HEK293 (cell line): ENCODE results near the gene TMEM151A.

Experiments used
- CTCF ChIA-PET: fragments of 350-600 bp; formaldehyde crosslinking; extraction: SDS; loops from one replicate; lab custom pipeline; 2021; ENCODE audit warnings: antibody characterized with exemption; lab: Yijun Ruan, JAX
- POLR2A ChIA-PET: fragments of 300-600 bp; formaldehyde crosslinking; extraction: SDS; loops from one replicate; lab custom pipeline; 2020; ENCODE audit warnings: antibody characterized with exemption, inconsistent platforms; lab: Yijun Ruan, JAX
- H3K27ac ChIP-seq: fragments of 200-500 bp; sonication (Bioruptor generic); 2 replicates; pipeline ENCODE4 v1.5.1; 2014; ENCODE audit warnings: low read depth, low read length, control low read depth, inconsistent platforms; ENCODE audit errors: extremely low read depth
- H3K36me3 ChIP-seq, 2 experiments: fragments of 200-500 bp in 1 of 2; sonication (Bioruptor generic) in 1 of 2; 1 replicate in 1 of 2; 2 replicates in 1 of 2; pipeline ENCODE4 v1.5.1; 2014 to 2017; ENCODE audit warnings: inconsistent platforms in 2 of 2, low read length in 2 of 2; ENCODE audit not compliant: control insufficient read depth in 2 of 2, insufficient read depth in 1 of 2
- H3K4me1 ChIP-seq: fragments of 200-500 bp; sonication (Bioruptor generic); 2 replicates; pipeline ENCODE4 v1.5.1; 2014; ENCODE audit warnings: mild to moderate bottlenecking, low read length, inconsistent platforms; ENCODE audit not compliant: control insufficient read depth, insufficient read depth
- H3K4me3 ChIP-seq: 2 replicates; pipeline ENCODE4 v1.5.1; 2011; ENCODE audit warnings: low read depth, mild to moderate bottlenecking, control low read depth, low read length, moderate library complexity
- H3K9me3 ChIP-seq: fragments of 200-500 bp; sonication (Bioruptor generic); 2 replicates; pipeline ENCODE4 v1.5.1; 2014; ENCODE audit warnings: low read depth, low read length, inconsistent platforms; ENCODE audit not compliant: control insufficient read depth, insufficient read depth
- BCL11B ChIP-seq: fragments of 450-650 bp; formaldehyde crosslinking; IDR thresholded peaks from 2 replicates; pipeline ENCODE4 v1.5.1; 2016; ENCODE audit warnings: low read depth, missing biosample characterization, missing genetic modification characterization
- IKZF3 ChIP-seq: fragments of 450-650 bp; IDR thresholded peaks from 2 replicates; pipeline ENCODE4 v1.5.0; 2018; ENCODE audit warnings: missing biosample characterization, mild to moderate bottlenecking, missing genetic modification characterization, moderate library complexity
- ZBTB21 ChIP-seq: fragments of 450-650 bp; formaldehyde crosslinking; IDR thresholded peaks from 2 replicates; pipeline ENCODE4 v1.5.1; 2017; ENCODE audit warnings: missing biosample characterization, missing genetic modification characterization
- ZNF174 ChIP-seq: fragments of 450-650 bp; formaldehyde crosslinking; IDR thresholded peaks from 2 replicates; pipeline ENCODE4 v1.5.0; 2017; ENCODE audit warnings: missing biosample characterization, mild to moderate bottlenecking, missing genetic modification characterization
- ZNF221 ChIP-seq: fragments of 450-650 bp; formaldehyde crosslinking; IDR thresholded peaks from 2 replicates; pipeline ENCODE4 v1.5.1; 2017; ENCODE audit warnings: missing biosample characterization, missing genetic modification characterization, borderline replicate concordance
- ZNF266 ChIP-seq: fragments of 450-650 bp; formaldehyde crosslinking; IDR thresholded peaks from 2 replicates; pipeline ENCODE4 v1.5.1; 2016; ENCODE audit warnings: missing biosample characterization, missing genetic modification characterization, low read depth
- ZNF416 ChIP-seq: fragments of 450-650 bp; formaldehyde crosslinking; IDR thresholded peaks from 2 replicates; pipeline ENCODE4 v1.5.1; 2016; ENCODE audit warnings: missing biosample characterization, missing genetic modification characterization
- ZNF558 ChIP-seq: fragments of 450-650 bp; formaldehyde crosslinking; IDR thresholded peaks from 2 replicates; pipeline ENCODE4 v1.5.1; 2016; ENCODE audit warnings: missing biosample characterization, missing genetic modification characterization
- ZNF623 ChIP-seq: fragments of 450-650 bp; formaldehyde crosslinking; IDR thresholded peaks from 2 replicates; pipeline ENCODE4 v1.5.1; 2016; ENCODE audit warnings: missing biosample characterization, missing genetic modification characterization
- ZNF660 ChIP-seq: fragments of 450-650 bp; IDR thresholded peaks from 2 replicates; pipeline ENCODE4 v1.5.1; 2018; ENCODE audit warnings: missing biosample characterization, mild to moderate bottlenecking, missing genetic modification characterization
- ZNF76 ChIP-seq: fragments of 450-650 bp; formaldehyde crosslinking; IDR thresholded peaks from 2 replicates; pipeline ENCODE4; 2016; ENCODE audit warnings: low read depth, missing biosample characterization, missing genetic modification characterization, borderline replicate concordance
- TF ChIP-seq, protein P1 (sequence below): fragments of 450-650 bp; formaldehyde crosslinking; IDR thresholded peaks from 2 replicates; pipeline ENCODE4 v1.5.1; 2016; ENCODE audit warnings: missing biosample characterization, missing genetic modification characterization
- TF ChIP-seq, protein P2 (sequence below): fragments of 450-650 bp; formaldehyde crosslinking; conservative IDR thresholded peaks from 2 replicates; pipeline ENCODE4 v1.5.1; 2016; ENCODE audit warnings: low read depth, missing biosample characterization, missing genetic modification characterization
- TF ChIP-seq, protein P3 (sequence below): fragments of 450-650 bp; formaldehyde crosslinking; IDR thresholded peaks from 2 replicates; pipeline ENCODE4 v1.5.1; 2016; ENCODE audit warnings: missing biosample characterization, missing genetic modification characterization
- TF ChIP-seq, protein P4 (sequence below): fragments of 450-650 bp; formaldehyde crosslinking; IDR thresholded peaks from 2 replicates; pipeline ENCODE4; 2016; ENCODE audit warnings: missing biosample characterization, missing genetic modification characterization

The TMEM151A gene

DNA sequence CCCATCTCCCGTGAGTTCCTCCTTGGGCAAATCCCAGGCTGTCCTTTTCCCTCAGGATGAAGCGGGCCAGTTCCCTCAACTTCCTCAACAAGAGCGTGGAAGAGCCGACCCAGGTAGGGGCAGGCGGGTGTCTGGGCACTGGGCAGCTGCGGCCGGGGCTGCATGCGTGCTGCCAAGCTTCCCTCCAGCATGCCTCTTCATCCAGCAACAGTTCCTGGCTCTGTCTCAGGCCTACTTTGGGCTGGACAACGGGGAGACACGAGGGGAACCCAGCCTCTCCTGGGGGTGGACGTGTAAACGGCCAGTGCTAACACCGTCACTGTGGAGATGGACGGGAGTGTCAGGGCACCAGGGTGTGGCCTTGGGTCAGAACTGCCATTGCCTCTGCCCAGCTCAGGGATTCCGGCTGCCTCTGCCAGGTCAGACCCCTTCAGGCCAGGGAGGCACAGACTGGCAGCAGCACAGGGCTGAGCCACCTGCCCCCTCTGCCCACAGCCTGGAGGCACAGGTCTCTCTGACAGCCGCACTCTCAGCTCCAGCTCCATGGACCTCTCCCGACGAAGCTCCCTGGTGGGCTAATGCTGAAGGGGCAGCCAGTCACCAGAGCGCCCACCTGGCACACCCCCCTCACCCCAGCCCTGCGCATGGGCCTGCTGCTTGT, 25.2 kb upstream of the TMEM151A start:
- Histone ChIP-seq H3K9me3 (no peaks in the 10 kb centered on the region), H3K36me3 (peaks cover 0 to 66% of the 10 kb centered on the region in 2 experiments; a peak in 2 of 3 replicates), H3K4me1 (peaks cover 2% of the 10 kb centered on the region; the same call in 1 of the 2 replicates), H3K4me3 (no peak overlapping the region), H3K27ac (no peak overlapping the region)
- TF ChIP-seq, protein P1, sequence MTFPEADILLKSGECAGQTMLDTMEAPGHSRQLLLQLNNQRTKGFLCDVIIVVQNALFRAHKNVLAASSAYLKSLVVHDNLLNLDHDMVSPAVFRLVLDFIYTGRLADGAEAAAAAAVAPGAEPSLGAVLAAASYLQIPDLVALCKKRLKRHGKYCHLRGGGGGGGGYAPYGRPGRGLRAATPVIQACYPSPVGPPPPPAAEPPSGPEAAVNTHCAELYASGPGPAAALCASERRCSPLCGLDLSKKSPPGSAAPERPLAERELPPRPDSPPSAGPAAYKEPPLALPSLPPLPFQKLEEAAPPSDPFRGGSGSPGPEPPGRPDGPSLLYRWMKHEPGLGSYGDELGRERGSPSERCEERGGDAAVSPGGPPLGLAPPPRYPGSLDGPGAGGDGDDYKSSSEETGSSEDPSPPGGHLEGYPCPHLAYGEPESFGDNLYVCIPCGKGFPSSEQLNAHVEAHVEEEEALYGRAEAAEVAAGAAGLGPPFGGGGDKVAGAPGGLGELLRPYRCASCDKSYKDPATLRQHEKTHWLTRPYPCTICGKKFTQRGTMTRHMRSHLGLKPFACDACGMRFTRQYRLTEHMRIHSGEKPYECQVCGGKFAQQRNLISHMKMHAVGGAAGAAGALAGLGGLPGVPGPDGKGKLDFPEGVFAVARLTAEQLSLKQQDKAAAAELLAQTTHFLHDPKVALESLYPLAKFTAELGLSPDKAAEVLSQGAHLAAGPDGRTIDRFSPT (tag by site-specific recombination): peak; percentile 57
- TF ChIP-seq BCL11B (tag by site-specific recombination): no peak
- TF ChIP-seq IKZF3 (tag by site-specific recombination): no peak
- TF ChIP-seq ZNF76: no peak
- TF ChIP-seq, protein P2, sequence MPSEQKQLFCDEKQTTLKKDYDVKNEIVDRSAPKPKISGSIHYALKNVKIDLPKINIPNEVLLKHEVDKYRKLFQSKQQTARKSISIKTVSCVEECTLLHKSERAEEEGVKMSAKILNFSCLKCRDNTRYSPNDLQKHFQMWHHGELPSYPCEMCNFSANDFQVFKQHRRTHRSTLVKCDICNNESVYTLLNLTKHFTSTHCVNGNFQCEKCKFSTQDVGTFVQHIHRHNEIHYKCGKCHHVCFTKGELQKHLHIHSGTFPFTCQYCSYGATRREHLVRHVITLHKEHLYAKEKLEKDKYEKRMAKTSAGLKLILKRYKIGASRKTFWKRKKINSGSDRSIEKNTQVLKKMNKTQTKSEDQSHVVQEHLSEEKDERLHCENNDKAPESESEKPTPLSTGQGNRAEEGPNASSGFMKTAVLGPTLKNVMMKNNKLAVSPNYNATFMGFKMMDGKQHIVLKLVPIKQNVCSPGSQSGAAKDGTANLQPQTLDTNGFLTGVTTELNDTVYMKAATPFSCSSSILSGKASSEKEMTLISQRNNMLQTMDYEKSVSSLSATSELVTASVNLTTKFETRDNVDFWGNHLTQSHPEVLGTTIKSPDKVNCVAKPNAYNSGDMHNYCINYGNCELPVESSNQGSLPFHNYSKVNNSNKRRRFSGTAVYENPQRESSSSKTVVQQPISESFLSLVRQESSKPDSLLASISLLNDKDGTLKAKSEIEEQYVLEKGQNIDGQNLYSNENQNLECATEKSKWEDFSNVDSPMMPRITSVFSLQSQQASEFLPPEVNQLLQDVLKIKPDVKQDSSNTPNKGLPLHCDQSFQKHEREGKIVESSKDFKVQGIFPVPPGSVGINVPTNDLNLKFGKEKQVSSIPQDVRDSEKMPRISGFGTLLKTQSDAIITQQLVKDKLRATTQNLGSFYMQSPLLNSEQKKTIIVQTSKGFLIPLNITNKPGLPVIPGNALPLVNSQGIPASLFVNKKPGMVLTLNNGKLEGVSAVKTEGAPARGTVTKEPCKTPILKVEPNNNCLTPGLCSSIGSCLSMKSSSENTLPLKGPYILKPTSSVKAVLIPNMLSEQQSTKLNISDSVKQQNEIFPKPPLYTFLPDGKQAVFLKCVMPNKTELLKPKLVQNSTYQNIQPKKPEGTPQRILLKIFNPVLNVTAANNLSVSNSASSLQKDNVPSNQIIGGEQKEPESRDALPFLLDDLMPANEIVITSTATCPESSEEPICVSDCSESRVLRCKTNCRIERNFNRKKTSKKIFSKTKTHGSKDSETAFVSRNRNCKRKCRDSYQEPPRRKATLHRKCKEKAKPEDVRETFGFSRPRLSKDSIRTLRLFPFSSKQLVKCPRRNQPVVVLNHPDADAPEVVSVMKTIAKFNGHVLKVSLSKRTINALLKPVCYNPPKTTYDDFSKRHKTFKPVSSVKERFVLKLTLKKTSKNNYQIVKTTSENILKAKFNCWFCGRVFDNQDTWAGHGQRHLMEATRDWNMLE (tag by site-specific recombination): no peak
- TF ChIP-seq ZNF623 (tag by site-specific recombination): no peak
- TF ChIP-seq ZNF558 (tag by site-specific recombination): no peak
- ChIA-PET POLR2A (interaction anchor here (0.6 to 1.8 kb wide), 3 partner anchors 12 to 22 kb away, joined by 3 to 6 read pairs (median 5); partner anchors contain the start of gene YIF1A), CTCF (interaction anchor here (0.9 to 1.1 kb wide), 2 partner anchors 43 to 197 kb away, joined by 3 to 4 read pairs; no protein-coding TSS in a partner anchor)

DNA sequence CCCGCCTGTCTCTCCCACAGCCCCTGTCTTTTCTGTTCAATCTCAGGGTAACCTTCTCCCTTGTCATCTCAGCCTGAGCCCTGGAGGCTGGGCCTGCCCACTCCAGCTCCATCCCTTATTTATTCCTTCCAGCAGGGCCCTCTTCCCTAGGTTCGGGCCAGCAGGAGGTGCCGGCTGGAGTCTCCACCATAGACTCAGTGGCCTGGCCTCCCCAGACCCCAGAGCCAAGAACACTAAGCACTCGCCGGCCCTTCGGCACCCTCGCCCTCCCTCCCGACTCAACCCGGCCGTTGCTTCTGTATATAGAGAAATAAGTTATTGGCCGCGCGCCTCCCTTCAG, 24.7 kb upstream of the TMEM151A start:
- ChIA-PET CTCF (interaction anchor here (0.9 to 1.4 kb wide), 3 partner anchors 15 to 198 kb away, joined by 3 to 6 read pairs (median 4); no protein-coding TSS in a partner anchor), POLR2A (interaction anchor here (1.3 to 1.8 kb wide), 5 partner anchors 15 to 46 kb away, joined by 3 to 9 read pairs (median 5); partner anchors contain the start of gene YIF1A)
- TF ChIP-seq, protein P3, sequence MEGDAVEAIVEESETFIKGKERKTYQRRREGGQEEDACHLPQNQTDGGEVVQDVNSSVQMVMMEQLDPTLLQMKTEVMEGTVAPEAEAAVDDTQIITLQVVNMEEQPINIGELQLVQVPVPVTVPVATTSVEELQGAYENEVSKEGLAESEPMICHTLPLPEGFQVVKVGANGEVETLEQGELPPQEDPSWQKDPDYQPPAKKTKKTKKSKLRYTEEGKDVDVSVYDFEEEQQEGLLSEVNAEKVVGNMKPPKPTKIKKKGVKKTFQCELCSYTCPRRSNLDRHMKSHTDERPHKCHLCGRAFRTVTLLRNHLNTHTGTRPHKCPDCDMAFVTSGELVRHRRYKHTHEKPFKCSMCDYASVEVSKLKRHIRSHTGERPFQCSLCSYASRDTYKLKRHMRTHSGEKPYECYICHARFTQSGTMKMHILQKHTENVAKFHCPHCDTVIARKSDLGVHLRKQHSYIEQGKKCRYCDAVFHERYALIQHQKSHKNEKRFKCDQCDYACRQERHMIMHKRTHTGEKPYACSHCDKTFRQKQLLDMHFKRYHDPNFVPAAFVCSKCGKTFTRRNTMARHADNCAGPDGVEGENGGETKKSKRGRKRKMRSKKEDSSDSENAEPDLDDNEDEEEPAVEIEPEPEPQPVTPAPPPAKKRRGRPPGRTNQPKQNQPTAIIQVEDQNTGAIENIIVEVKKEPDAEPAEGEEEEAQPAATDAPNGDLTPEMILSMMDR: no peak
- no peak for TF ChIP-seq ZNF221
- no peak for TF ChIP-seq ZNF416 (tag by site-specific recombination)
- TF ChIP-seq, protein P4, sequence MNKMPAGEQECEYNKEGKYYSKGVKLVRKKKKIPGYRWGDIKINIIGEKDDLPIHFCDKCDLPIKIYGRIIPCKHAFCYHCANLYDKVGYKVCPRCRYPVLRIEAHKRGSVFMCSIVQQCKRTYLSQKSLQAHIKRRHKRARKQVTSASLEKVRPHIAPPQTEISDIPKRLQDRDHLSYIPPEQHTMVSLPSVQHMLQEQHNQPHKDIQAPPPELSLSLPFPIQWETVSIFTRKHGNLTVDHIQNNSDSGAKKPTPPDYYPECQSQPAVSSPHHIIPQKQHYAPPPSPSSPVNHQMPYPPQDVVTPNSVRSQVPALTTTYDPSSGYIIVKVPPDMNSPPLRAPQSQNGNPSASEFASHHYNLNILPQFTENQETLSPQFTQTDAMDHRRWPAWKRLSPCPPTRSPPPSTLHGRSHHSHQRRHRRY (tag by site-specific recombination): no peak
- TF ChIP-seq ZNF660 (tag by site-specific recombination): no peak
- no peak for TF ChIP-seq ZNF174
- no peak for TF ChIP-seq ZNF266
- TF ChIP-seq ZBTB21: no peak
- Histone ChIP-seq H3K4me3 (no peak overlapping the region), H3K27ac (no peak overlapping the region), H3K4me1 (peaks cover 2% of the 10 kb centered on the region; the same call in 1 of the 2 replicates), H3K36me3 (peaks cover 0 to 66% of the 10 kb centered on the region in 2 experiments; a peak in 2 of 3 replicates), H3K9me3 (no peaks in the 10 kb centered on the region)
